Amygdala (tissue), 56 donors: Measurements from ENCODE around the gene INTS13.
"Not testable (repeated sequence)": the region's sequence is repeated elsewhere in the genome, so short reads cannot be mapped to it uniquely, and the experiment has no call there.

Source experiments
- DNase-seq, 56 donors: peaks; one replicate each; lab custom pipeline; 2025; lab: John Stamatoyannopoulos, UW

INTS13 gene, protein sequence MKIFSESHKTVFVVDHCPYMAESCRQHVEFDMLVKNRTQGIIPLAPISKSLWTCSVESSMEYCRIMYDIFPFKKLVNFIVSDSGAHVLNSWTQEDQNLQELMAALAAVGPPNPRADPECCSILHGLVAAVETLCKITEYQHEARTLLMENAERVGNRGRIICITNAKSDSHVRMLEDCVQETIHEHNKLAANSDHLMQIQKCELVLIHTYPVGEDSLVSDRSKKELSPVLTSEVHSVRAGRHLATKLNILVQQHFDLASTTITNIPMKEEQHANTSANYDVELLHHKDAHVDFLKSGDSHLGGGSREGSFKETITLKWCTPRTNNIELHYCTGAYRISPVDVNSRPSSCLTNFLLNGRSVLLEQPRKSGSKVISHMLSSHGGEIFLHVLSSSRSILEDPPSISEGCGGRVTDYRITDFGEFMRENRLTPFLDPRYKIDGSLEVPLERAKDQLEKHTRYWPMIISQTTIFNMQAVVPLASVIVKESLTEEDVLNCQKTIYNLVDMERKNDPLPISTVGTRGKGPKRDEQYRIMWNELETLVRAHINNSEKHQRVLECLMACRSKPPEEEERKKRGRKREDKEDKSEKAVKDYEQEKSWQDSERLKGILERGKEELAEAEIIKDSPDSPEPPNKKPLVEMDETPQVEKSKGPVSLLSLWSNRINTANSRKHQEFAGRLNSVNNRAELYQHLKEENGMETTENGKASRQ

DNA sequence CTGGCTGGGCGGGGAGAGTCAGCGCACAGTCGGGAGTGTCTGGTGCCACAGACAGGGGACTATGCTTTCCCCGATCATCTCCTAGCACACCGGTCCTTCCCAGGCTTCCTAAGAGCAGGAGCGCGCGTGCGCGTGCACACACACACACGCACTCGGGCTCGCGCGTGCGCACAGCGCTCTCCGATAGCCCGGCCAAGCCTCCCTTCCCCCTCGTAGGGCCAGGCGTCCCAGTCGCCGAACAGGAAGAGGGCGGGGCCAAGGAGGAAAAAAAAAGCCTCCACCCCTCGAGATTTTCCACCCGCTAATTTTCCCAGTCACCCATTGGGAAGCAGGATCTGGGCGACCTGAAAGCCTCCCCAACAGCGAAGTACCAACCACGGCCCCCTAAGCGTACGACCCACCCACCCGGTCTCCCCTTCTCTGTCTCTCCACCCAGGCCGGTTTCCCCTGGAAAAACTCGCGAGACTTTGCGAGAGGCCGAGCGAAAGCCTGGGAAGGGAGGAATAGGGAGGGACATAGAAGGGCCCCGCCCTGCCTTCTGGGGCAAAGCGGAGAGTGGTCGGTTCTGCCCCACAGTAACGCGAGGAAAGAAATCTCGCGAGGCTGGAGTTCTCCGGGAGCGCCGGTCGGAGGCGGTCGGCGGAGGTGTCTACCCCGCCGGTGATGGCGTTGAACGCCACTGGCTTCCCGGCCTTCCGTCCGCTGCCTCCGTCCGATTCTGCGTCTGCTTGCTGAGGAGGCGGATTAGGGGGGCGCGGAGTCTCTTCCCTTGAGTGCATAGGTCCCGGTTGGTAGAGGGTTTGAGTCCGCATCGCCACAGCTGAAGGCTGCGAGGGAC lies at the start of gene INTS13, which contains the start of gene FGFR1OP2:
Gene INTS13 (minus strand): TSS at position 119 of the 838 bp plus-strand sequence. CDS start 1,178 bp downstream, outside the sequence.
Gene FGFR1OP2 (plus strand): TSS at position 608 of the 838 bp plus-strand sequence. CDS start 15,689 bp downstream, outside the sequence.
- peak; percentile 73 to 99 (median 97) for DNase-seq

DNA sequence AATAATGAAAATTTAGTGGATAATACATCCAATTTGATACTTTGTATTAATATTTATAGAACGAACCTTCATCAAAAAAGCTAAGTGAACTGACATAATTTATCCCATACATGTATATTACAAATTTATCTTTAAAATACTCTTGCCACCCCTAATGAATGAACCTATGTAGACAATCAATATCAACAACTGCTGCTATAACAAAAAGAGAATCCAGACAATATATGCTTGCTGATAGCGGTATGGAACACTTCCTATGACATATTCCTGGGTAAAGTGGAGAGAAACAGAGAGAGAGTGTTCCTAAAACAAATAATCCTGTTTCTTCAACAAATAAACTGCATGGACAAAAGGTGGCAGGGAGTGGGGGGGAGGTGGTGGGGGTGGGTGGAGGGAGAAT lies 45.1 kb upstream of the INTS13 start:
- DNase-seq = no peak

- no peak for DNase-seq
These were observed 42.0 kb upstream of the INTS13 start for GRCh38 chr12:26979733-26980132.

DNA sequence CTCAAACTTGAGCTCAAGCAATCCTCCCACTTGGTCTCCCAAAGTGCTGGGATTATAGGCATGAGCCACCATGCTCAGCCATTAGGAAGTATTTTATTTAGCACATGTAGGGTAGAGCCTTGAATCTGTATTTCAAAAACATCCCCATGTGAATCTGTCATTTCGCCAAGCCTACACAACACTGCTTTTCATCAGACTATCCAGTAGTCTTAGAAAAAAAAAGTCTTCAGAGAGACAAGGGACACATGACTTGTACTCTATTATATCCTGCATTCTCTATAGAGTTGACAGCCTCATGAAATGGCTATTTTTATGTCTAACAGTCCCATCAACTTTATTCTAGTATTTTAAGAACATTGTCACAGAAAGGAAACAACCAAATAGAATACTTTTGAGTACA lies 41.0 kb upstream of the INTS13 start:
- DNase-seq = no peak

DNA sequence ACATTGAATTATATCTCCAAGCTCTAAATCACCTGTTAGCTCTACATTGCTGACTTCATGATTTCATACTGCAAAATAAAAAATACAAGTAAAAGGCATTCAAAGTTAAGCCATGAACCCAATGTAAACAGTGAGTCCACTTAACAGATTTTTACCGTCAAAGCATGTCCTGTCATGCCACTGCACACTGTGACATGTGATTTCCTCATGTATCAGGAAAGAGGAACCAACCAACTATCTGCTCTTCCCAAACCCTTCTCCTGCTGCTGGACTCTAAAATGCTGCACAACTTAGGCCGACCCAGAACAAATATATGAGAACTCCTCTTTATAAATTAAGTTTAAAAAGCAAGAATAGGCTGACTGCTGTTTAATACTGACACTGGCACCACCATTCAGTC lies 38.9 kb upstream of the INTS13 start:
- no peak for DNase-seq

DNA sequence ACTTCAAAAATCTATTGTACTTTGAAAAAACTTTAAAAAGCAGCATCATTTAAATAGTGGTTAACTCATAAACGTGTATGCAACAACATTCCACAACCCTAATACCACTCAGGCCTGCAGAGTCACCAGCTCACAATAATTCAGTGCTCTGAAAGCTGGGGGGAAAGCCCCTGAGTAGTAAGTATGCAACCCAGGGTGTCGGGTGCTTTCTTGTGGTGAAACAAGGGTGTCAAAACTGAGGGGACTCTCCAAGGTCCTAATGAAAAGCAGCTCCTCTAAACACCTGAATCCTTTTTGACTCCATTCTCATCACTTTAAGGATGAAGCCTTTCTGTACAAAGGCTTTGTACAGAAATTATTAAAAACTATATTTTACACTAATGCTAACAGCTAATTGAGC lies 34.2 kb upstream of the INTS13 start:
- no peak for DNase-seq

GRCh38 chr12:26970136-26970535 lies 32.4 kb upstream of the INTS13 start:
- no peak for DNase-seq

DNA sequence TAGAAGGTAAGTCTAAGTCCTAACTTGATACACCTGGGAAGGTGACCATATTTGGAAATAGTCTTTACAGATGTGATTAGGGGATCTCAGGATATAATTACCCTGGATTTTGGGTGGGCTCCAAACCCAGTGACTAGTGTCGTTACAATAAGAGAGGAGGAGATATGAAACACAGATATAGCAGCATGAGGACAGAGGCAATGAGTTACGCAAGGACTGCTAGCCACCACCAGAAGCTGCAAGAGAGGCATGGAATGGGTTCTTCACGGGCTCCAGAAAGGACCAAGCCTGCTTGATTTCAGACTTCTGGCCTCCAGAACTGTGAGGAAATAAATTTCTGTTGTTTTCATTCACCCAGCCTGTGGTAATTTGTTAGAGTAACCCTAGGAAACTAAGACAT lies 29.1 kb upstream of the INTS13 start:
- DNase-seq = no peak

DNA sequence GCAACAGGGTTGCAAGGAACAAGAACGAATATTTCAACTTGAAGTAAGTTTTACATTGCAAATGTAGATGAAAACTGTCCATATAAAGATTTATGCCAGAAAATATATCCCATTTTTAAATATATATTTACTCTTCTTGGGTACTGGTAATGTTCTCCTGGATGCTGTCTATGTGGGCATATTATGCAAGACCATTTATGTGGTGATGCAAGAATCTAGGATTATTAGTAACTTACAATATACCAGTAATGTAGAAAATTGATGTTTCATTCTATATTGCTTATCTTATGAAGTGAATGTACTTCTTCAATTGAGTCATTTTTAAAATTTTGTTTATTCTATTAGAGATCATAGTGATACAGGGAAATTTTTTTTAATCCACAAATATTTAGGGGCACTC lies 25.6 kb upstream of the INTS13 start:
- DNase-seq = no peak

- DNase-seq = no peak
These were observed 24.0 kb upstream of the INTS13 start for GRCh38 chr12:26961803-26962202.

DNA sequence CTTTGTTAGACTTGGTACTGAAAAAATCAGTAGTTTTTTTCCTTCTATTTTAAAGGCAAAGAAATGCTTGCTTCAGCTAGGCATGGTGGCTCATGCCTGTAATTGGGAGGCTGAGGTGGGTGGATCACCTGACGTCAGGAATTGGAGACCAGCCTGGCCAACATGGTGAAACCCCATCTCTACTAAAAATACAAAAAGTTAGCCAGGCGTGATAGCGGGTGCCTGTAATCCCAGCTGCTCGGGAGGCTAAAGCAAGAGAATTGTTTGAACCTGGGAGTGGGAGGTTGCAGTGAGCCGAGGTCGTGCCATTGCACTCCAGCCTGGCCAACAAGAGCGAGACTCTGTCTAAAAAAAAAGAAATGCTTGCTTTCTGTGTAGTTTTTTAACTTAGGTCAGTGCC lies 23.6 kb upstream of the INTS13 start:
- not testable (repeated sequence) for DNase-seq

DNA sequence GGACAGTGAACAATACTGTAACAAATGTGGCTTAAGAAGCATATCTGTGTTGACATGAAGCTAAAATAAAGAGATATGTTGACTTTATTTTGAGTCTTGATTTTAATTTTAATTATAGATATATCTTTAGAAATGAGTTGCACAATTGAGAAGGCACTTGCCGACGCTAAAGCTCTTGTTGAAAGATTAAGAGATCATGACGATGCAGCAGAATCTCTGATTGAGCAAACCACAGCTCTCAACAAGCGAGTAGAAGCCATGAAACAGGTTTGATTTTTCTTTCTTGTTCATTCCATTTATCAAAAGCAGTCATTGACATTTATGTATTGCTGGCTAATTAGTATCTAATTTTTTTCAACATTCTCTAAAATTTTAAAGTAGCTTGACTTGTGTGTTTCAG lies 16.2 kb upstream of the INTS13 start:
- no peak for DNase-seq

DNA sequence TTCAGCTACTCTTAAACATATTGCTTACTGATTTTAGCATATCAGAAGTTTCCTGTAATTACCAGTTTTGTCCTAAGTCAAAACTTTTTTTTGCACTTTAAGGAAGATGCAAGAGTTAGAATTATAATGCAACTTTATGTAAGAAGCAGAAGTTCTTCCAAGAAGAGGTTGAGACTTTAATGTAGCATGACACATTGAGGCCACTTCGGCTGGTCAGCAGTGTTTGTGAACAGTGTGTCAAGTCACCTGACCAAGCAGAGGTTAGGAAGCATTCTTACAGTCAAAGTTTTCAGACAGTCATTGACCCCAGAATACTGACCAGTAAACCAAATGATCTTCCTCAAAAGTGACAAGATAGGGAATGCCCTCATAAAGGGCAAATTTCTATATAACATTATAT lies 15.7 kb upstream of the INTS13 start:
- no peak for DNase-seq

DNA sequence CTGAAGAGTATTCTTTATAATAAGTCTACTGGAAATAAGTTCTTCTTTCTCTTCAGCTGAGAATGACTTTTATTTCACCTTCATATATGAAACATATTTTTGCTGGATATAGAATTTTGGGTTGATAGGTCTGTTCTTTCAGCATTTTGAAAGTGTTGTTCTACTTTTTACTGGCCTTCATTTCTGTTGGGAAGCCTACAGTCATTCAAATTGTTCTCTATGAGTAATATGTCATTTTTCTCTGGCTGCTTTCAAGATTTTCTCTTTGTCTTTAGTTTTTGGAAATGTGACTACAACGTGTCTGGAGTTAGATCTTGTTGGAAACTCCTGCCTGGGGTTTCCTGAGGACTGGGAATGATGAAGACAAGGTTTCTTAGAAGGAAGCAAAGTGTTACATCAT lies 10.5 kb upstream of the INTS13 start:
- DNase-seq = no peak

GRCh38 chr12:26941215-26941594 lies 3.4 kb upstream of the INTS13 start:
- no peak for DNase-seq

DNA sequence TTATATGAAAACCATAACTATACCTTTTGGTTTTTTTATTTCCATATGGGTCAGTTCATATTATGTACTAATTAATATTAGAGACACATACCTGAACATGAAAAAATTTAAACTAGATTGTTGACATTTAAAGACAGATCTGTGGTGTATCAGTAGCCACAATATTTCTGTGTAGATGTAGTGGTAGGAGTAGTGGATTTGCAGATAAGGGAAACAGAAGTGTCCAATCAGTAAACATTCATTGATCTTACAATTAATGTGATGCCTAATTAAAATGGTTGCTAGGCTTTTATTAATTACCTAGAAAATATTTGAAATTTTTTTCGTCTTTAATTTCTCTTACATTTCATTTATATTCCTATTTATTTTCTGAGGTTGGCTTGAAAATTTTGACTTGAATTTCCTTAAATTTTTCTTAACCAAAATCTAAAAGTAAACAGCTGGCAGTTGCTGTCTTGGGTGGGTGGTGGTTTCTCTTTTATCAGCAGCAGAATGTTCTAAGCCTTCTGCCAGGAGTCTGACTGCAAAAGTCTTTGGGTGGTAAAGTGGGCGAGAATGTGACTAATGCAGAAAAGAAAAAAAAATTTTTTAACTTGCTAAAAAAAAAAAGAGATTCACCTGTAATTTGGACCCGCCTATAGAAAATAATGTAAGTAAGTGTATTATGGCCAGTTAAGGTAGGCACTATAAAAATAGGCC lies 2.9 kb upstream of the INTS13 start:
- DNase-seq = no peak

DNA sequence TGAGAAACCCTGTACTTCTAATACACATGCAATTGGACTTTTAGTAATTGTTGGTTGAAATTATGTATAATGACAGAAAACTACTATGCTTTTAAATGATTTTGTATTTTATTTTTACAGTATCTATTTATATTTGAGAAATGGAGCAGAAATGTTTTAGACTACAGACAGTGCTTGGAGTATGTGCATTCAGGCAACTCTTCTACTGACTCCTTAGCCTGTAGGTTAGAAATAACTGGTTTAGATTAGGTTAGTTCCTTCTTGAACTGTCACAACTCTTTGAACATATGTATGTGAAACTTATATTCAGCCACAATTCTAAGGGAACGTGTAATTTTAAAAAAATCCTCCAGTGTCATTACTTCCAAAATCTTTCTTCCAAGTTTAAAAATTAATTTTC lies 2.2 kb upstream of the INTS13 start:
- no peak for DNase-seq

GRCh38 chr12:26939192-26939832 lies 1.5 kb upstream of the INTS13 start:
- DNase-seq = no peak

GRCh38 chr12:26938701-26939062 lies 901 bp upstream of the INTS13 start:
- DNase-seq = peak in 7 of 56 donors; percentile 38 to 62 (median 50)

- DNase-seq = no peak
These were observed 328 bp downstream of the INTS13 start for GRCh38 chr12:26937443-26937862.
